ENCODE measurements around the gene ADAMTSL2. TPM values are rescaled to one million over a fixed set of nuclear protein-coding genes. Genes with fewer than 3 reads are reported as not detected.

Gene ADAMTSL2
- polyA plus RNA-seq, 1 donor (not counting 4 experiments of a cell fraction or from before 2014, with no cell fraction given), result not detected

DNA sequence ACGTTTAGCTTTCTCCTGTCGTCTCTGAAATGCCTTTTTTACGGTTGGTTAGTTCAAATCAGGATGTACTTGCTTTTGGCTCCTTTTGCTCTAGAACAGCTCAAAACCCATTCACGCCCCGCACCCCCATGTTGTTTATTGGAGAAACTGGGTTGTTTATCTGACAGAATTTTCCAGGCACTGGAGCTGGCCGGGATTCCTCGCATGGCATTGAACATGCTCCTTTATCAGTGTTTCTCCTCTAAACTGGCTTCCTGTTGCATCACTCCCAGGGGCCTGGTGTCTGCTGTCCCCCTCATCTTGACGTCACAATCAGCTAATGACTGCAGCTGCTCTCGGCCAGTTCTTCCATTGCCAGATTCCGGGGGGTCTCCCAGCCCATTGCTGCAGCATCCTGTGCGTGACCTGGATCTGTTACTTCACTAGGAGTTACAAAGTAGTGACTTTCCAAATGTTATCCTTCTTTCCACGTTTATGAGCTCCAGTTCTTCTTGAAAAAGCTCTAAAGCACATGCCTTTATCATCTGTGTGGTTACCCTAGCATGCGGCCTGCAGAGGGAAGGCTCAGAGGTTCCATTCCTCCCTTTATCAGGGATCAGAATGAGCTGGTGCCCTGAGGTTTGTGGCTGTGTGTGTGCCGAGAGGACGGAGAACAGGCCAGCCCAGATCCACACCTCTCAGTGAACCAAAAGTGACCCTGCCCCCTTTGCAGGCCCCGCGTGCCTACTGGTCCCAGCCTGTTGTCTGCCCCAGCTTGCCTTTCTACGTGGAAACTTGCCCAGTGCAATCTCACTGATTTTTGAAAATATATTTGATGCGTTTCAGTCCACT lies 47.2 kb downstream of the ADAMTSL2 start:
- no peaks in the 10 kb centered on the region for H3K36me3 ChIP-seq (ENCODE audit: control insufficient read depth in 2 of 2, extremely low read depth in 1 of 2, insufficient read depth in 2 of 2, low read length in 2 of 2)
- H3K4me3 ChIP-seq (ENCODE audit: control insufficient read depth in 2 of 3, extremely low read depth in 1 of 3, insufficient read depth in 2 of 3, low read depth in 1 of 3, low read length in 3 of 3), result no peak overlapping the region
- H3K9me3 ChIP-seq (ENCODE audit: control insufficient read depth, low read depth, low read length), result no peaks in the 10 kb centered on the region
- dilution Hi-C loops (cut with MboI; ENCODE audit: extremely low pct_ligation_motif_present, low sequenced_read_pairs), result no loop called here
- H4K20me1 ChIP-seq (ENCODE audit: control insufficient read depth, extremely low read depth, insufficient read depth, low read length), result no peaks in the 10 kb centered on the region
- peaks cover 53% of the 10 kb centered on the region for H3K27me3 ChIP-seq (ENCODE audit: control insufficient read depth, extremely low read depth, insufficient read depth, low read length)
- H3K27ac ChIP-seq (ENCODE audit: control insufficient read depth, insufficient read depth, low read length), result no peak overlapping the region
- no peaks in the 10 kb centered on the region for H3K4me1 ChIP-seq (ENCODE audit: control insufficient read depth, extremely low read depth, insufficient read depth, low read length)
- no peak overlapping the region for H3K9ac ChIP-seq (ENCODE audit: control insufficient read depth, extremely low read depth, insufficient read depth, low read length)
- no peak for TF ChIP-seq EZH2 (IDR thresholded peaks at IDR 0.05; ENCODE audit: low read length)
- TF ChIP-seq, protein P1, sequence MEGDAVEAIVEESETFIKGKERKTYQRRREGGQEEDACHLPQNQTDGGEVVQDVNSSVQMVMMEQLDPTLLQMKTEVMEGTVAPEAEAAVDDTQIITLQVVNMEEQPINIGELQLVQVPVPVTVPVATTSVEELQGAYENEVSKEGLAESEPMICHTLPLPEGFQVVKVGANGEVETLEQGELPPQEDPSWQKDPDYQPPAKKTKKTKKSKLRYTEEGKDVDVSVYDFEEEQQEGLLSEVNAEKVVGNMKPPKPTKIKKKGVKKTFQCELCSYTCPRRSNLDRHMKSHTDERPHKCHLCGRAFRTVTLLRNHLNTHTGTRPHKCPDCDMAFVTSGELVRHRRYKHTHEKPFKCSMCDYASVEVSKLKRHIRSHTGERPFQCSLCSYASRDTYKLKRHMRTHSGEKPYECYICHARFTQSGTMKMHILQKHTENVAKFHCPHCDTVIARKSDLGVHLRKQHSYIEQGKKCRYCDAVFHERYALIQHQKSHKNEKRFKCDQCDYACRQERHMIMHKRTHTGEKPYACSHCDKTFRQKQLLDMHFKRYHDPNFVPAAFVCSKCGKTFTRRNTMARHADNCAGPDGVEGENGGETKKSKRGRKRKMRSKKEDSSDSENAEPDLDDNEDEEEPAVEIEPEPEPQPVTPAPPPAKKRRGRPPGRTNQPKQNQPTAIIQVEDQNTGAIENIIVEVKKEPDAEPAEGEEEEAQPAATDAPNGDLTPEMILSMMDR (optimal IDR thresholded peaks at IDR 0.05 in 1 of 3, IDR thresholded peaks at IDR 0.05 in 1 of 3, conservative IDR thresholded peaks at IDR 0.05 in 1 of 3; ENCODE audit: extremely low read depth in 1 of 3, insufficient read depth in 2 of 3, low read length in 3 of 3), result no peak
- no peak overlapping the region for H3K4me2 ChIP-seq (ENCODE audit: control insufficient read depth, extremely low read depth, insufficient read depth, low read depth, low read length)
- H3K9me1 ChIP-seq (ENCODE audit: control insufficient read depth, extremely low read depth, insufficient read depth, low read length), result no peaks in the 10 kb centered on the region
- FAIRE-seq (no peak), DNase-seq (ENCODE audit: low read depth, low spot score) (no peak)
- H2AFZ ChIP-seq (ENCODE audit: control insufficient read depth, low read length), result no peak overlapping the region
- no peaks in the 10 kb centered on the region for H3K79me2 ChIP-seq (ENCODE audit: control insufficient read depth, insufficient read depth, low read length)

DNA sequence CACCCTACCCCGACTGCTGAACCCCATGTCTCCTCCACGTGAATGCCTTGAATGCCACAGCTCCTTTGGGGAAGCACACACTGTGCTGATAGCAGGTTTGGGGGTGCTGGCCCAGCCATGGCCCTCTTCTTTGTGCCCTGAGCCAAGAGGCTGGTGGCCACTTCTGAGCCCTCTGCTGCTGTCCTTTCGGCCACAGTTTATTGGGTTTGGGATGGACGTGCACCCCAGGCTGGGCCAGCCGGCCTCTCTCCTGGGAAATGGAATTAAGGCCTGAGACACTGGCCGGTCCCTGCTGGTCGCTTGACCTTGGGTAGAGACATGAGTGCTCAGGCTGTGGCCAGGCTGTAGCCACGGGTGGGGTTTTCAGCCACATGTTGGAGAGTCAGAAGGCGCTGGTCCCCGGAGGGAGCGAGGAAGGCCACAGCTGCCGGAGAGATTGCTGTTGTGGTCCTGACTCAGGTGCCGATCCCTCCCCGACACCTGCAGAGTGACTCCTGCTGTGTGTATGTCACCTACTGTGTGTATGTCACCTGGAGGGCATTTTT lies 48.1 kb downstream of the ADAMTSL2 start:
- Histone ChIP-seq H3K9me3 (ENCODE audit: control insufficient read depth, low read depth, low read length) (no peaks in the 10 kb centered on the region), H3K4me2 (ENCODE audit: control insufficient read depth, extremely low read depth, insufficient read depth, low read depth, low read length) (no peak overlapping the region), H3K9me1 (ENCODE audit: control insufficient read depth, extremely low read depth, insufficient read depth, low read length) (no peaks in the 10 kb centered on the region), H3K36me3 (ENCODE audit: control insufficient read depth in 2 of 2, extremely low read depth in 1 of 2, insufficient read depth in 2 of 2, low read length in 2 of 2) (no peaks in the 10 kb centered on the region), H2AFZ (ENCODE audit: control insufficient read depth, low read length) (no peak overlapping the region), H3K4me3 (ENCODE audit: control insufficient read depth in 2 of 3, extremely low read depth in 1 of 3, insufficient read depth in 2 of 3, low read depth in 1 of 3, low read length in 3 of 3) (no peak overlapping the region), H4K20me1 (ENCODE audit: control insufficient read depth, extremely low read depth, insufficient read depth, low read length) (no peaks in the 10 kb centered on the region), H3K9ac (ENCODE audit: control insufficient read depth, extremely low read depth, insufficient read depth, low read length) (no peak overlapping the region), H3K27me3 (ENCODE audit: control insufficient read depth, extremely low read depth, insufficient read depth, low read length) (peaks cover 51% of the 10 kb centered on the region), H3K4me1 (ENCODE audit: control insufficient read depth, extremely low read depth, insufficient read depth, low read length) (no peaks in the 10 kb centered on the region), H3K27ac (ENCODE audit: control insufficient read depth, insufficient read depth, low read length) (no peak overlapping the region), H3K79me2 (ENCODE audit: control insufficient read depth, insufficient read depth, low read length) (no peaks in the 10 kb centered on the region)
- dilution Hi-C loops (cut with MboI; ENCODE audit: extremely low pct_ligation_motif_present, low sequenced_read_pairs), result no loop called here
- FAIRE-seq, result no peak
- DNase-seq (ENCODE audit: low read depth, low spot score), result no peak
- TF ChIP-seq, protein P1 (optimal IDR thresholded peaks at IDR 0.05 in 1 of 3, IDR thresholded peaks at IDR 0.05 in 1 of 3, conservative IDR thresholded peaks at IDR 0.05 in 1 of 3; ENCODE audit: extremely low read depth in 1 of 3, insufficient read depth in 2 of 3, low read length in 3 of 3), result no peak
- no peak for TF ChIP-seq EZH2 (IDR thresholded peaks at IDR 0.05; ENCODE audit: low read length)
